ENCODE data around the gene CFAP65.

GRCh38 chr2:218988650-218989049, 52.7 kb downstream of the CFAP65 start:
- TF ChIP-seq CTCF (IDR thresholded peaks at IDR 0.05) (no peak), POLR2A (IDR thresholded peaks at IDR 0.05) (no peak)
